Peyer's patch (tissue), 4 donors: ENCODE measurements around the gene TBX1.

Source experiments
- CTCF ChIP-seq, 6 experiments: fragments of 450-650 bp in 4 of 6; fragments of 200-600 bp in 2 of 6; sonication (generic) in 1 of 6; IDR thresholded peaks; one replicate each; pipeline ENCODE4 v1.5.1; 2017 to 2019; ENCODE audit warnings: antibody characterized with exemption in 6 of 6, mild to moderate bottlenecking in 3 of 6, moderate library complexity in 1 of 6
- POLR2A ChIP-seq, 2 donors: fragments of 450-650 bp; IDR thresholded peaks; one replicate each; pipeline ENCODE4 v1.5.1; 2017; ENCODE audit warnings: antibody characterized with exemption in 2 of 2, mild to moderate bottlenecking in 2 of 2, moderate library complexity in 2 of 2

- no peak for TF ChIP-seq CTCF (IDR thresholded peaks at IDR 0.05)
- no peak for TF ChIP-seq POLR2A (IDR thresholded peaks at IDR 0.05)
Measured at GRCh38 chr22:19748991-19749664, 11.4 kb upstream of the TBX1 start.
